Stimulated activated CD8-positive, alpha-beta memory T cell treated with anti-CD3 and anti-CD28 coated beads, Interleukin-4, amount 100 ng/mL, for 1 hour (primary cell): ENCODE data around the gene LCE2A.

Source experiments
- DNase-seq, 2 donors: peaks; one replicate each; pipeline ENCODE4 v3.0.0-alpha.2; 2020; ENCODE audit warnings: low read depth in 2 of 2, low spot score in 1 of 2

LCE2A gene

DNA sequence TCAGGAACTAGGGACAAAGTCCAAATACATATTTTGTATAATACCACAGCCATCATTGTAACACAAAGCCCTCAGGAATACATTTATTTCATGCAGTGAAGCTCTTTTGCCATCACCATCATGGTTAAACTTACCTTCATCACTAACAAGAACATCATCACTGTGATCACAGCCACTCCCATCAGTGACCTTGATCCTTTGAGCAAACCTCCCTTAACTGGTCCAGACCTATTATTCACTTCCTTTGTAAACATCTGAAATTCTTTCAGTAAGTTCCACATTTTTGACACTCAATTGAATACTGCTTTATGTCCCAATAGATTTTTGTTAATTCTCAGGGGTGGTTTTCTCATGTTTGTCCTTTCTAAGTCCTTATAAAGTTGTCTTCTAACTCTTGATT, 43.5 kb downstream of the LCE2A start:
- no peak for DNase-seq

DNA sequence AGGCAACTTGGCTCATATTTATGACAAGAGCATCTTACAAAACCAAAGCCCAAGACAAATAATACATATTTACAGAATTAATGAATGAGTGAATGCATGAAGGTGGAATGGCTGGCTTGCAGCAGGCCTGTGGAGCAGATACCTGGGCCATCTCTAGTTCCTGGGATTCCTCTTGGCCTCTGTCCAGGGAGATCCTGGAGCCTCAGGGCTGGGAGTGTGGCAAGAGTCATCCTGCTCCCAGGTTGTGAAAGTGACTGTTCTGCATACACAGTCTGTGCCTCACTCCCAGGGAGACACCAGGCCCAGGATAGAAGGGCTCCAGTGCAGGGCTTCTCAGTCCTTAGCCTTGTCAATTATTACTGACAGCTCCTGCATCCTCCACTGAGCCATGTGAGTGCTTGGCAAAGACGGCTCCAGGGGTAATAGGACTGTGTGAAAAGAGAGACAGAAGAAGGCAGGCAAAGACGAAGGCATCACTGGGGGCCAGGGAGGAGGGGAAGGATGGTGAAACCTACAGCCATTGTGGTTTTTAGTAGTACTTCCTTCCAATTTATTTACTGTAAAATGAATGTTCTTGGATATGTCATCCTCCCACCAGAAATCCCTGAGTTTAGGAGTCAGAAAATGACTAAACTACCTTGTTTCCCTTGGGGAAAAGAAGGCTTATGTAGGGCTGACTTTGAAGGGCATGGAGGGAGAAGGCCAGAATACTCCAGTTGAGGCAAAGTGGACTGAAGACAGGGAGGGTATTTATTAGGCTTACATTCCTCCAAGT, 45.4 kb downstream of the LCE2A start:
- DNase-seq: no peak

DNA sequence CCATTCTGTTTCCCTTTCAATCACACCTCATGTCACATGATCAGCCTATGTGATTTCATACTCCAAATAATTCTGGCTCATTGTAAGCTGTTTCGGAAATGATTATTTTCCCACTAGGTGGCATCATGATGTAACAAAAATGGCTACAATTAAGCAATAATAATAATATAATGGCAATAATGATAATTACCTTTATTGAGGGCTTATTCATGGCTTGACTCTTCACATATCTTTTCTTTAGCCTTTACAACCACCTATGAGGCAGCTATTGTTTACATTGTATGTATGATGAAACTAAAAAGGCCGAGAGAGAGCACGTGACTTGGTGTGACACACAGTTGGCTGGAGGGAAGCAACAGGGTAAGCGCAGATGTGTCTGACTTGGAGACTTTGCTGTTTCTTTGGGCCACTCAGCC, 47.2 kb downstream of the LCE2A start:
- no peak for DNase-seq

DNA sequence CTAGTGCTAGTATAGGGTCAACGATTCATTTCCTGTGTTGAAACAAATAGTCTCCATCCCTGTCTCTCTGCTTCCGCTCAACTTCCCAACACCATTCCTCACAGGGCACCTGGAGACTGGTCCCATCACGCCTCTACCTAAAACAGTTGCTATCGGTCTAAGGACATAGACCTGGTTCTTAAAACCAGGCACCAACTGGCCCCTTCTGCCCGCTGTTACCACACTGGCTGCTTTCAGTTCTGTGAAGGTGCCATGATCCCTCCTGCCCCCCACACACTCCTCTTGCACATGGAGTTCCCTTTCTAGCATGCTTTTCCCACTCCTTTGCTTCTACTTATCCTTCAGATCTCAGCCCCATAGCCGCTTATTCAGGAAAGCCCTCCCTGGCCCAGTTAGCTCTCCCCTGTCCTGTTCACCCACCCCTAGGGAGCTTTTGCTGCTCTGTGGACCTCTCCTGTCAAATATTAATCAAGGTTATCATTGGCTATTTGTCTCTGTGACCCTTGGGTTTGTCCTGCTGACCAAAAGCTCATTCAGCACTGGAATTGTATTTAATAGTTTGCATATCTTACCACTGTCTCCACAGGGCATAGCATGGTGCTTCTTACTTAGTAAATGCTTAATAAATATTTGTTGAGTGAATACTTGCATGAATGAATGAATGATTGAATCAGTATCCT, 47.8 kb downstream of the LCE2A start:
- no peak for DNase-seq

DNA sequence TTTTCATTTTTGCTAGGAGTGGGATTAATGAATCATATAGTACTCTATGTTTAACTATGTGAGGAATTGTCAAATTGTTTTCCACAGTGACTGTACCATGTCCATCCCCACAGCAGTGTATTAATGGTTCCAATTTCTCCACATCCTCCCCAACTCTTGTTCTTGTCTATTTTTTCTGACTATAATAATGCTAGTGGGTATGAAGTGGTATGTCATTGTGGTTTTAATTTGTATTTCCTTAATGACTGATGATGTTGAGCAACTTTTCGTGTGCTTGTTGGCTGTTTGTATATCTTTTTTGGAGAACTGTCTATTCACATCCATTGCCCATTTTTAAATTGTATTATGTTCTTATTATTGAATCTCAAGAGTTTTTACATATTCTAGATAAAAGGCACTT, 49.7 kb downstream of the LCE2A start:
- DNase-seq: no peak
